Measurements from ENCODE around the gene PTPMT1.
"Not testable (repeated sequence)": the region's sequence is repeated elsewhere in the genome, so short reads cannot be mapped to it uniquely, and the experiment has no call there.

PTPMT1 gene

GRCh38 chr11:47541070-47541469 lies 24.3 kb upstream of the PTPMT1 start:
- ChIA-PET CTCF (interaction anchor here (1.2 to 3.3 kb wide), 7 partner anchors 10 to 32 kb away, joined by 4 to 13 read pairs (median 8); partner anchors contain the start of gene CELF1), POLR2A (interaction anchor here (0.6 kb wide), 1 partner anchor 27 kb away, joined by 4 read pairs; no protein-coding TSS in a partner anchor)
- DNase-seq, result no peak
- Histone ChIP-seq H3K27ac (ENCODE audit: insufficient read depth in 1 of 2, low read depth in 1 of 2, low read length in 2 of 2, poor library complexity in 1 of 2, severe bottlenecking in 2 of 2) (no peak overlapping the region), H3K4me3 (ENCODE audit: control insufficient read depth in 1 of 7, extremely low read depth in 1 of 7, insufficient read depth in 4 of 7, low read depth in 2 of 7, low read length in 6 of 7) (no peak overlapping the region), H3K4me1 (ENCODE audit: control extremely low read depth in 1 of 4, control insufficient read depth in 4 of 4, insufficient read depth in 4 of 4, low read length in 3 of 4) (peaks cover 0 to 22% (median 10%) of the 10 kb centered on the region in 4 experiments), H3K9me3 (ENCODE audit: control extremely low read depth in 1 of 5, control insufficient read depth in 4 of 5, insufficient read depth in 2 of 5, low read depth in 1 of 5, low read length in 4 of 5) (no peaks in the 10 kb centered on the region), H3K36me3 (ENCODE audit: control insufficient read depth in 4 of 4, insufficient read depth in 4 of 4, low read length in 3 of 4) (peaks cover 0 to 5% (median 3%) of the 10 kb centered on the region in 4 experiments), H3K27me3 (replicated peaks in 2 of 5; ENCODE audit: control insufficient read depth in 4 of 5, insufficient read depth in 5 of 5, low read length in 4 of 5) (no peaks in the 10 kb centered on the region)
- 100% methylated on average over 1 of the region's 2 CpGs for WGBS (ENCODE audit: insufficient coverage)

- no peaks in the 10 kb centered on the region for H3K9me3 ChIP-seq (ENCODE audit: control extremely low read depth in 1 of 5, control insufficient read depth in 4 of 5, insufficient read depth in 2 of 5, low read depth in 1 of 5, low read length in 4 of 5)
- H3K4me3 ChIP-seq (ENCODE audit: control insufficient read depth in 1 of 7, extremely low read depth in 1 of 7, insufficient read depth in 4 of 7, low read depth in 2 of 7, low read length in 6 of 7), result no peak overlapping the region
- CTCF ChIA-PET, result interaction anchor here (0.9 to 1.2 kb wide), 3 partner anchors 27 to 47 kb away, joined by 3 read pairs; no protein-coding TSS in a partner anchor
- DNase-seq, result no peak
- no peaks in the 10 kb centered on the region for H3K27me3 ChIP-seq (replicated peaks in 2 of 5; ENCODE audit: control insufficient read depth in 4 of 5, insufficient read depth in 5 of 5, low read length in 4 of 5)
- WGBS (ENCODE audit: insufficient coverage), result no CpG with 5 or more reads among the region's 6 CpGs
- POLR2A ChIA-PET, result interaction anchor here (0.6 kb wide), 2 partner anchors 65 to 1256 kb away, joined by 3 read pairs; no protein-coding TSS in a partner anchor
- peaks cover 4 to 11% (median 5%) of the 10 kb centered on the region in 4 experiments for H3K4me1 ChIP-seq (ENCODE audit: control extremely low read depth in 1 of 4, control insufficient read depth in 4 of 4, insufficient read depth in 4 of 4, low read length in 3 of 4)
- H3K36me3 ChIP-seq (ENCODE audit: control insufficient read depth in 4 of 4, insufficient read depth in 4 of 4, low read length in 3 of 4), result peaks cover 0 to 11% (median 3%) of the 10 kb centered on the region in 4 experiments
- no peak overlapping the region for H3K27ac ChIP-seq (ENCODE audit: insufficient read depth in 1 of 2, low read depth in 1 of 2, low read length in 2 of 2, poor library complexity in 1 of 2, severe bottlenecking in 2 of 2)
Observed at GRCh38 chr11:47545298-47545697, 20.1 kb upstream of the PTPMT1 start.

GRCh38 chr11:47546274-47546673 lies 19.1 kb upstream of the PTPMT1 start:
- 95% methylated on average over 4 of the region's 7 CpGs for WGBS (ENCODE audit: insufficient coverage)
- H3K4me3 ChIP-seq (ENCODE audit: control insufficient read depth in 1 of 7, extremely low read depth in 1 of 7, insufficient read depth in 4 of 7, low read depth in 2 of 7, low read length in 6 of 7); H3K27ac ChIP-seq (ENCODE audit: insufficient read depth in 1 of 2, low read depth in 1 of 2, low read length in 2 of 2, poor library complexity in 1 of 2, severe bottlenecking in 2 of 2); POLR2A ChIA-PET; H3K9me3 ChIP-seq (ENCODE audit: control extremely low read depth in 1 of 5, control insufficient read depth in 4 of 5, insufficient read depth in 2 of 5, low read depth in 1 of 5, low read length in 4 of 5); H3K27me3 ChIP-seq (replicated peaks in 2 of 5; ENCODE audit: control insufficient read depth in 4 of 5, insufficient read depth in 5 of 5, low read length in 4 of 5); DNase-seq: not testable (repeated sequence)
- Histone ChIP-seq H3K4me1 (ENCODE audit: control extremely low read depth in 1 of 4, control insufficient read depth in 4 of 4, insufficient read depth in 4 of 4, low read length in 3 of 4) (peaks cover 9 to 16% (median 10%) of the 10 kb centered on the region in 4 experiments), H3K36me3 (ENCODE audit: control insufficient read depth in 4 of 4, insufficient read depth in 4 of 4, low read length in 3 of 4) (peaks cover 0 to 10% (median 4%) of the 10 kb centered on the region in 4 experiments)
- CTCF ChIA-PET, result interaction anchor here (0.6 to 1.2 kb wide), 3 partner anchors 9 to 46 kb away, joined by 3 read pairs; no protein-coding TSS in a partner anchor

- no peaks in the 10 kb centered on the region for H3K9me3 ChIP-seq (ENCODE audit: control extremely low read depth in 1 of 5, control insufficient read depth in 4 of 5, insufficient read depth in 2 of 5, low read depth in 1 of 5, low read length in 4 of 5)
- H3K4me3 ChIP-seq (ENCODE audit: control insufficient read depth in 1 of 7, extremely low read depth in 1 of 7, insufficient read depth in 4 of 7, low read depth in 2 of 7, low read length in 6 of 7), result peak overlapping the region in 1 of 7 experiments; percentile 91
- POLR2A ChIA-PET, result no interaction called here
- no peak overlapping the region for H3K27ac ChIP-seq (ENCODE audit: insufficient read depth in 1 of 2, low read depth in 1 of 2, low read length in 2 of 2, poor library complexity in 1 of 2, severe bottlenecking in 2 of 2)
- DNase-seq, result peak in 1 of 3 donors; percentile 25
- no peaks in the 10 kb centered on the region for H3K27me3 ChIP-seq (replicated peaks in 2 of 5; ENCODE audit: control insufficient read depth in 4 of 5, insufficient read depth in 5 of 5, low read length in 4 of 5)
- peaks cover 0 to 10% (median 3%) of the 10 kb centered on the region in 4 experiments for H3K36me3 ChIP-seq (ENCODE audit: control insufficient read depth in 4 of 4, insufficient read depth in 4 of 4, low read length in 3 of 4)
- CTCF ChIA-PET, result interaction anchor here (1.9 to 5.8 kb wide), 5 partner anchors 11 to 67 kb away, joined by 6 to 27 read pairs (median 9); partner anchors contain the start of gene PTPMT1
- peaks cover 20 to 35% (median 31%) of the 10 kb centered on the region in 4 experiments for H3K4me1 ChIP-seq (ENCODE audit: control extremely low read depth in 1 of 4, control insufficient read depth in 4 of 4, insufficient read depth in 4 of 4, low read length in 3 of 4)
- 98% methylated on average over 6 of the region's 10 CpGs for WGBS (ENCODE audit: insufficient coverage)
Observed at GRCh38 chr11:47550288-47551047, 14.9 kb upstream of the PTPMT1 start.

GRCh38 chr11:47551086-47551485 lies 14.3 kb upstream of the PTPMT1 start:
- POLR2A ChIA-PET, result no interaction called here
- Histone ChIP-seq H3K4me3 (ENCODE audit: control insufficient read depth in 1 of 7, extremely low read depth in 1 of 7, insufficient read depth in 4 of 7, low read depth in 2 of 7, low read length in 6 of 7) (peak overlapping the region in 6 of 7 experiments; percentile 12 to 97 (median 55)), H3K4me1 (ENCODE audit: control extremely low read depth in 1 of 4, control insufficient read depth in 4 of 4, insufficient read depth in 4 of 4, low read length in 3 of 4) (peaks cover 20 to 35% (median 31%) of the 10 kb centered on the region in 4 experiments)

GRCh38 chr11:47552056-47552565 lies 13.3 kb upstream of the PTPMT1 start:
- POLR2A ChIA-PET, result interaction anchor here (1.0 kb wide), 1 partner anchor 33 kb away, joined by 3 read pairs; no protein-coding TSS in a partner anchor

More at GRCh38 chr11:47551086-47551485, 14.3 kb upstream of the PTPMT1 start:
- DNase-seq, result peak; percentile 43 to 64 (median 53)
- no peaks in the 10 kb centered on the region for H3K27me3 ChIP-seq (replicated peaks in 2 of 5; ENCODE audit: control insufficient read depth in 4 of 5, insufficient read depth in 5 of 5, low read length in 4 of 5)
- CTCF ChIA-PET, result interaction anchor here (0.7 to 5.8 kb wide), 7 partner anchors 10 to 70 kb away, joined by 3 to 27 read pairs (median 5); partner anchors contain the start of gene PTPMT1
- no peak overlapping the region for H3K27ac ChIP-seq (ENCODE audit: insufficient read depth in 1 of 2, low read depth in 1 of 2, low read length in 2 of 2, poor library complexity in 1 of 2, severe bottlenecking in 2 of 2)
- peaks cover 0 to 10% (median 3%) of the 10 kb centered on the region in 4 experiments for H3K36me3 ChIP-seq (ENCODE audit: control insufficient read depth in 4 of 4, insufficient read depth in 4 of 4, low read length in 3 of 4)
- H3K9me3 ChIP-seq (ENCODE audit: control extremely low read depth in 1 of 5, control insufficient read depth in 4 of 5, insufficient read depth in 2 of 5, low read depth in 1 of 5, low read length in 4 of 5), result no peaks in the 10 kb centered on the region

More at GRCh38 chr11:47552056-47552565, 13.3 kb upstream of the PTPMT1 start:
- 0% methylated on average over 17 of the region's 22 CpGs for WGBS (ENCODE audit: insufficient coverage)
- Histone ChIP-seq H3K4me3 (ENCODE audit: control insufficient read depth in 1 of 7, extremely low read depth in 1 of 7, insufficient read depth in 4 of 7, low read depth in 2 of 7, low read length in 6 of 7) (peak overlapping the region; percentile 72 to 97 (median 88)), H3K4me1 (ENCODE audit: control extremely low read depth in 1 of 4, control insufficient read depth in 4 of 4, insufficient read depth in 4 of 4, low read length in 3 of 4) (peaks cover 20 to 35% (median 31%) of the 10 kb centered on the region in 4 experiments), H3K27me3 (replicated peaks in 2 of 5; ENCODE audit: control insufficient read depth in 4 of 5, insufficient read depth in 5 of 5, low read length in 4 of 5) (no peaks in the 10 kb centered on the region), H3K9me3 (ENCODE audit: control extremely low read depth in 1 of 5, control insufficient read depth in 4 of 5, insufficient read depth in 2 of 5, low read depth in 1 of 5, low read length in 4 of 5) (no peaks in the 10 kb centered on the region), H3K36me3 (ENCODE audit: control insufficient read depth in 4 of 4, insufficient read depth in 4 of 4, low read length in 3 of 4) (peaks cover 0 to 6% (median 3%) of the 10 kb centered on the region in 4 experiments), H3K27ac (ENCODE audit: insufficient read depth in 1 of 2, low read depth in 1 of 2, low read length in 2 of 2, poor library complexity in 1 of 2, severe bottlenecking in 2 of 2) (peak overlapping the region; percentile 64 to 94)
- CTCF ChIA-PET, result interaction anchor here (0.7 to 5.8 kb wide), 14 partner anchors 8 to 69 kb away, joined by 3 to 27 read pairs (median 4); partner anchors contain the start of genes FAM180B and PTPMT1
- DNase-seq, result peak; percentile 19 to 63 (median 56)

All from common myeloid progenitor, CD34-positive (primary cell).